Measurements from ENCODE around the gene TRAPPC6A. TPM values are rescaled to one million over a fixed set of nuclear protein-coding genes. Genes with fewer than 3 reads are reported as not detected.

TRAPPC6A gene
- total and polyA plus RNA-seq, 9 of the 15 experiments (the other 6 are each of a cell fraction or from before 2014, with no cell fraction given) = 0.82 to 23.6 (median 11.6) TPM

- no peak for TF ChIP-seq ETS1 (conservative IDR thresholded peaks at IDR 0.05; ENCODE audit: control insufficient read depth, low read depth, low read length)
- TF ChIP-seq ZHX1 (conservative IDR thresholded peaks at IDR 0.05; ENCODE audit: low read length) = no peak
- TF ChIP-seq CREM (IDR thresholded peaks at IDR 0.05; ENCODE audit: low read depth) = 0 out of 2 replicates have a peak, but pooled peaks have one; percentile 45
- TF ChIP-seq REST (IDR thresholded peaks at IDR 0.05; ENCODE audit: borderline replicate concordance) = peak; percentile 23; the same call in 1 of the 2 replicates
- TF ChIP-seq REST (CRISPR knock-in tag; IDR thresholded peaks at IDR 0.05; ENCODE audit: low read depth) = no peak
- TF ChIP-seq THRB (CRISPR knock-in tag; conservative IDR thresholded peaks at IDR 0.05) = no peak
- no peak for TF ChIP-seq ZFX (CRISPR knock-in tag; IDR thresholded peaks at IDR 0.05)
- no peak for TF ChIP-seq PATZ1 (CRISPR knock-in tag; IDR thresholded peaks at IDR 0.05; ENCODE audit: borderline replicate concordance)
- TF ChIP-seq CREB1 (IDR thresholded peaks at IDR 0.05) = no peak
- TF ChIP-seq CREB1 (CRISPR knock-in tag; IDR thresholded peaks at IDR 0.05) = no peak
- peak; percentile 30; the same call in 1 of the 2 replicates for TF ChIP-seq POLR2G (IDR thresholded peaks at IDR 0.05; ENCODE audit: low read depth, low read length)
These were observed 9.2 kb downstream of the TRAPPC6A start (continued) for GRCh38 chr19:45168767-45169351.

All from K562 (cell line).